ENCODE results near the gene KLHL17. TPM values are rescaled to one million over a fixed set of nuclear protein-coding genes. Genes with fewer than 3 reads are reported as not detected.

KLHL17 gene
- total and polyA plus RNA-seq, 9 of the 15 experiments (the other 6 are each of a cell fraction or from before 2014, with no cell fraction given), result 0.14 to 84.8 (median 13.0) TPM

DNA sequence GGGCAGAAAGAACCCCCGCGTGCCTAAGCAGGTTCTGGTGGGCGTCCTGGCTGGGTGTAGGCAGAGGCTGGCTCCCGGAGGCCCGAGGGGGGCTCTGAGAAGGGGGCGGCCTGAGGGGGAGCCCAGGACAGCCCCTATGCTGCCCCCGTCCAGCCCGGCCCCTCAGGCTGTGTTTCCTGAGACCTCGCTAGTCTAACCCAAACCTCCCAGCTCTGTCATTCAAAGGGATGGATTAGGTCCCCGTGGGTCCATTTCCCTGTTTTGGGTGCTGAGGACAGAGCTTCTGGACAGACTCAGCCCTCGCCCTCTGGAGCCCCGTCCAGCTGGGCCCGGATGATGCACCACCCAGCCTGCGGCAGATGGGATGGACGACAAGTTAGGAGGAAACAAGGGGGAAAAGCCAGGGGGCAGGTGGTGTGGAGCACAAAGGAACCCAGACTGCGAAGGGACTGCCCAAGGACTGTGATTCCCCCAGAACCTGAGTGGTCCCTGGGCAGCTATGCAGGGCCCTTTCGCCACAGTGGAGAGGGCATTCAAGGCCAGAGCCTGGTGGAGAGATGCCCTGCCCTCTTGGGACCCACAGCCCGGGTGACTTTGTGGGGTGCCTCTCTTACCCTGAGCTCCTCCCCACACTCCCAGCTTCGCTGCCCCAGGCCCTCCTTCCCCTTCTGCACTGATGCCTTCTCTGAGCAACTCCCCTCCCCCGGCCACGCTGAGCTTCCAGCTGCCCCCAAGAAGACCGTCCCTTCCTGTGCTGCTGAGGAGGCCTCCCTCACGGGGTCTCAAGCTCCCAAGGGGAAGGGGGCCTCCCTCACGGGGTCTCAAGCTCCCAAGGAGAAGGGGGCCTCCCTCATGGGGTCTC is 36.7 kb downstream of the KLHL17 start:
- TF ChIP-seq ZNF140 (CRISPR knock-in tag; IDR thresholded peaks at IDR 0.05), result no peak
- peak; percentile 22 for TF ChIP-seq POLR2B (IDR thresholded peaks at IDR 0.05; ENCODE audit: low read depth, partially characterized antibody)
- no peak for TF ChIP-seq BCOR (IDR thresholded peaks at IDR 0.05)
- no peak for TF ChIP-seq TRIM24 (IDR thresholded peaks at IDR 0.05)
- peak; percentile 22; the same call in 1 of the 2 replicates for TF ChIP-seq POLR2G (IDR thresholded peaks at IDR 0.05; ENCODE audit: low read depth, low read length)
- peak; percentile 15 for TF ChIP-seq KDM5B (IDR thresholded peaks at IDR 0.05; ENCODE audit: insufficient replicate concordance, low read depth, low read length)
- TF ChIP-seq, protein P1, sequence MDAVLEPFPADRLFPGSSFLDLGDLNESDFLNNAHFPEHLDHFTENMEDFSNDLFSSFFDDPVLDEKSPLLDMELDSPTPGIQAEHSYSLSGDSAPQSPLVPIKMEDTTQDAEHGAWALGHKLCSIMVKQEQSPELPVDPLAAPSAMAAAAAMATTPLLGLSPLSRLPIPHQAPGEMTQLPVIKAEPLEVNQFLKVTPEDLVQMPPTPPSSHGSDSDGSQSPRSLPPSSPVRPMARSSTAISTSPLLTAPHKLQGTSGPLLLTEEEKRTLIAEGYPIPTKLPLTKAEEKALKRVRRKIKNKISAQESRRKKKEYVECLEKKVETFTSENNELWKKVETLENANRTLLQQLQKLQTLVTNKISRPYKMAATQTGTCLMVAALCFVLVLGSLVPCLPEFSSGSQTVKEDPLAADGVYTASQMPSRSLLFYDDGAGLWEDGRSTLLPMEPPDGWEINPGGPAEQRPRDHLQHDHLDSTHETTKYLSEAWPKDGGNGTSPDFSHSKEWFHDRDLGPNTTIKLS (IDR thresholded peaks at IDR 0.05; ENCODE audit: borderline replicate concordance, low read depth), result no peak
- TF ChIP-seq, protein P2, sequence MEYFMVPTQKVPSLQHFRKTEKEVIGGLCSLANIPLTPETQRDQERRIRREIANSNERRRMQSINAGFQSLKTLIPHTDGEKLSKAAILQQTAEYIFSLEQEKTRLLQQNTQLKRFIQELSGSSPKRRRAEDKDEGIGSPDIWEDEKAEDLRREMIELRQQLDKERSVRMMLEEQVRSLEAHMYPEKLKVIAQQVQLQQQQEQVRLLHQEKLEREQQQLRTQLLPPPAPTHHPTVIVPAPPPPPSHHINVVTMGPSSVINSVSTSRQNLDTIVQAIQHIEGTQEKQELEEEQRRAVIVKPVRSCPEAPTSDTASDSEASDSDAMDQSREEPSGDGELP (CRISPR knock-in tag; IDR thresholded peaks at IDR 0.05; ENCODE audit: borderline replicate concordance), result peak; percentile 49; the same call in 1 of the 2 replicates
- TF ChIP-seq SAFB (IDR thresholded peaks at IDR 0.05; ENCODE audit: borderline replicate concordance, low read depth, low read length), result no peak
- no peak for TF ChIP-seq EWSR1 (IDR thresholded peaks at IDR 0.05; ENCODE audit: borderline replicate concordance, low read depth, partially characterized antibody)
- TF ChIP-seq CBX8 (IDR thresholded peaks at IDR 0.05; ENCODE audit: borderline replicate concordance, extremely low read depth, low read depth, low read length, poor library complexity, severe bottlenecking), result no peak
- peak; percentile 18; the same call in 1 of the 2 replicates for TF ChIP-seq RB1 (IDR thresholded peaks at IDR 0.05; ENCODE audit: low read depth)
- DNase-seq (ENCODE audit: extremely low read depth in 1 of 4, low spot score in 3 of 4) (peak in 2 of 4 experiments; percentile 11 to 15), FAIRE-seq (no peak), ATAC-seq (no peak)
- Histone ChIP-seq H3K9ac (ENCODE audit: insufficient read depth in 1 of 2, low read depth in 2 of 2, low read length in 2 of 2) (peak overlapping the region in 1 of 2 experiments; percentile 24; a peak in 1 of 4 replicates), H3K4me3 (no peak overlapping the region), H3K4me1 (replicated peaks in 1 of 2; ENCODE audit: control insufficient read depth in 2 of 2, insufficient read depth in 2 of 2, low read length in 2 of 2) (peaks cover 4 to 71% of the 10 kb centered on the region in 2 experiments; a peak in 4 of 5 replicates), H4K20me1 (replicated peaks; ENCODE audit: control insufficient read depth, insufficient read depth, low read length) (peaks cover 9% of the 10 kb centered on the region; the same call in 1 of the 2 replicates), H3K79me2 (ENCODE audit: control insufficient read depth, insufficient read depth, low read length) (peaks cover 15% of the 10 kb centered on the region; the same call in 2 of the 3 replicates), H3K27me3 (ENCODE audit: control insufficient read depth in 2 of 2, insufficient read depth in 2 of 2, low read length in 2 of 2) (peaks cover 0 to 8% of the 10 kb centered on the region in 2 experiments; a peak in 1 of 5 replicates), H3K36me3 (ENCODE audit: control insufficient read depth, insufficient read depth, low read length) (no peaks in the 10 kb centered on the region), H2AFZ (ENCODE audit: low read depth, low read length) (no peak overlapping the region), H3K4me2 (ENCODE audit: insufficient read depth, low read length) (no peak overlapping the region), H3K9me3 (replicated peaks; ENCODE audit: control insufficient read depth, insufficient read depth, low read depth, low read length) (no peaks in the 10 kb centered on the region), H3K9me1 (ENCODE audit: control insufficient read depth, insufficient read depth, low read length) (no peaks in the 10 kb centered on the region), H3K27ac (ENCODE audit: extremely low read depth, low read depth, low read length) (no peak overlapping the region)
- in situ Hi-C loops (cut with MboI) (no loop called here), intact Hi-C loops (cut with micrococcal nuclease) (no loop called here)
- BruUV-seq (replicated peaks), result no TSS peak
- WGBS (ENCODE audit: insufficient coverage, low coverage, missing lambda C conversion rate), result 24% methylated on average over 18 of the region's 24 CpGs
- POLR2A ChIA-PET, result interaction anchor here (0.7 to 1.9 kb wide), 8 partner anchors 8 to 206 kb away, joined by 3 to 8 read pairs (median 4); partner anchors contain the start of genes ISG15 and PERM1
- CTCF ChIA-PET (ENCODE audit: low intra/inter-chr PET ratio), result no interaction called here
